ENCODE results near the gene ACOT9.

- TF ChIP-seq POLR2A (IDR thresholded peaks at IDR 0.05; ENCODE audit: low read depth, low read length) (no peak), POLR2AphosphoS5 (IDR thresholded peaks at IDR 0.05; ENCODE audit: low read depth, low read length) (no peak), TAF1 (IDR thresholded peaks at IDR 0.05; ENCODE audit: borderline replicate concordance, low read depth, low read length) (no peak)
These were observed 76.8 kb downstream of the ACOT9 start for GRCh38 chrX:23666282-23666681.

Data from GM12892 (cell line).